CD8-positive, alpha-beta memory T cell (primary cell): ENCODE measurements around the gene CPZ. TPM values are rescaled to one million over a fixed set of nuclear protein-coding genes. Genes with fewer than 3 reads are reported as not detected.

ENCODE experiments used
- CTCF ChIA-PET: fragments of 350-600 bp; sonication (Branson Sonifier 250); formaldehyde crosslinking; loops from one replicate; lab custom pipeline; 2021; ENCODE audit warnings: antibody characterized with exemption; lab: Charles Lee
- POLR2A ChIA-PET: fragments of 350-600 bp; sonication (Branson Sonifier 250); formaldehyde crosslinking; loops from one replicate; lab custom pipeline; 2021; ENCODE audit warnings: antibody characterized with exemption; lab: Charles Lee
- DNase-seq, 5 donors: peaks; one replicate each; pipeline versions ENCODE4 v3.0.0 to v3.0.0-alpha.2; 2020 to 2022; ENCODE audit warnings: mixed read lengths in 1 of 5
- H3K27ac ChIP-seq: one replicate; pipeline ENCODE4 v1.7.0; 2013; ENCODE audit warnings: low read depth, mild to moderate bottlenecking, low read length, moderate library complexity
- H3K27me3 ChIP-seq: 2 replicates; pipeline ENCODE4 v1.7.0; 2013; ENCODE audit warnings: low read length, mild to moderate bottlenecking; ENCODE audit not compliant: insufficient read depth, poor library complexity, severe bottlenecking
- H3K36me3 ChIP-seq: 2 replicates; pipeline ENCODE4 v1.7.0; 2013; ENCODE audit warnings: mild to moderate bottlenecking, low read length, moderate library complexity; ENCODE audit not compliant: insufficient read depth
- H3K4me1 ChIP-seq: 2 replicates; pipeline ENCODE4 v1.7.0; 2013; ENCODE audit warnings: mild to moderate bottlenecking, low read length, moderate library complexity; ENCODE audit not compliant: insufficient read depth
- H3K4me3 ChIP-seq: 2 replicates; pipeline ENCODE4 v1.7.0; 2013; ENCODE audit warnings: mild to moderate bottlenecking, low read length
- H3K9me3 ChIP-seq: 2 replicates; pipeline ENCODE4 v1.7.0; 2013; ENCODE audit warnings: mild to moderate bottlenecking, low read length
- H3K27ac Mint-ChIP-seq, 8 donors: one replicate each; pipeline ENCODE4 v1.8.0; 2020 to 2021; ENCODE audit warnings: mixed read lengths in 8 of 8, mild to moderate bottlenecking in 6 of 8, inconsistent platforms in 3 of 8, moderate library complexity in 3 of 8
- H3K27me3 Mint-ChIP-seq, 2 donors: one replicate each; pipeline ENCODE4 v1.8.0; 2020 to 2021; ENCODE audit warnings: mixed read lengths in 2 of 2, mild to moderate bottlenecking in 1 of 2, moderate library complexity in 1 of 2
- H3K36me3 Mint-ChIP-seq, 3 donors: one replicate each; pipeline ENCODE4 v1.8.0; 2020 to 2021; ENCODE audit warnings: mixed read lengths in 3 of 3, inconsistent platforms in 1 of 3, mild to moderate bottlenecking in 1 of 3
- H3K4me1 Mint-ChIP-seq, 3 donors: one replicate each; pipeline ENCODE4 v1.8.0; 2020 to 2021; ENCODE audit warnings: mixed read lengths in 3 of 3, inconsistent platforms in 1 of 3, mild to moderate bottlenecking in 1 of 3
- H3K4me3 Mint-ChIP-seq, 7 donors: one replicate each; pipeline ENCODE4 v1.8.0; 2020 to 2021; ENCODE audit warnings: mixed read lengths in 7 of 7, mild to moderate bottlenecking in 6 of 7, moderate library complexity in 4 of 7, inconsistent platforms in 2 of 7
- H3K9me3 Mint-ChIP-seq, 5 donors: one replicate each; pipeline ENCODE4 v1.8.0; 2020 to 2022; ENCODE audit warnings: mixed read lengths in 5 of 5, mild to moderate bottlenecking in 3 of 5, moderate library complexity in 2 of 5, inconsistent platforms in 1 of 5
- polyA plus RNA-seq: library from polyadenylated mRNA; unstranded; fragments of 300-500 nt; fragmentation: Illumina TruSeq; gene quantifications from one replicate; pipeline ENCODE4 v1.2.3, GENCODE V29; 2021
- total RNA-seq, 2 experiments: library from RNA; stranded (reverse); gene quantifications; one replicate each; pipeline ENCODE4 v1.2.3, GENCODE V29; 2021

CPZ gene
- total and polyA plus RNA-seq, 3 experiments from 2014 or later = not detected

DNA sequence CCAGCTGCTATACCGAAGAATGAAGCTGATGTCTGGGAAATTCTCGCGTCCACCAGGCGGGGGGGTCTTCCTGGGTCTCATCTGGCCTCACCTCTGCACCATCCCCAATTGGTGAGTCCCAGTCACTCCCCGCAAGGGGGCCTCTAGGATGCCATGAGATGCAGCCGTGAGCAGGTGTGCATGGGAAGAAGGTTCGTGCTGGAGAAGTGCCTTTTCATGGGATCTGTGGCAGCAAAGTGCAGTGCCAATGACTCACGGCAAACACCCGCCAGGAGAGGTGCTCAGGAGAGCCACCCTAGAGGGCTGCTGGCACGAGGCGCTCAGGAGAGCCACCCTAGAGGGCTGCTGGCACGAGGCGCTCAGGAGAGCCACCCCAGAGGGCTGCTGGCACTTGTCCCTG is 55.1 kb downstream of the CPZ start:
- Histone ChIP-seq H3K9me3 (no peaks in the 10 kb centered on the region), H3K27me3 (no peaks in the 10 kb centered on the region), H3K4me3 (no peak overlapping the region), H3K27ac (no peak overlapping the region), H3K36me3 (no peaks in the 10 kb centered on the region), H3K4me1 (no peaks in the 10 kb centered on the region)
- Mint-ChIP-seq H3K36me3 (no peaks in the 10 kb centered on the region), H3K27ac (no peak overlapping the region), H3K4me1 (no peaks in the 10 kb centered on the region), H3K27me3 (peaks cover 0 to 2% of the 10 kb centered on the region in 2 donors), H3K9me3 (peaks cover 0 to 2% (median 0%) of the 10 kb centered on the region in 5 donors), H3K4me3 (no peak overlapping the region)
- ChIA-PET POLR2A (no interaction called here), CTCF (no interaction called here)
- no peak for DNase-seq

GRCh38 chr4:8648296-8648695 is 55.7 kb downstream of the CPZ start:
- CTCF ChIA-PET = no interaction called here

DNA sequence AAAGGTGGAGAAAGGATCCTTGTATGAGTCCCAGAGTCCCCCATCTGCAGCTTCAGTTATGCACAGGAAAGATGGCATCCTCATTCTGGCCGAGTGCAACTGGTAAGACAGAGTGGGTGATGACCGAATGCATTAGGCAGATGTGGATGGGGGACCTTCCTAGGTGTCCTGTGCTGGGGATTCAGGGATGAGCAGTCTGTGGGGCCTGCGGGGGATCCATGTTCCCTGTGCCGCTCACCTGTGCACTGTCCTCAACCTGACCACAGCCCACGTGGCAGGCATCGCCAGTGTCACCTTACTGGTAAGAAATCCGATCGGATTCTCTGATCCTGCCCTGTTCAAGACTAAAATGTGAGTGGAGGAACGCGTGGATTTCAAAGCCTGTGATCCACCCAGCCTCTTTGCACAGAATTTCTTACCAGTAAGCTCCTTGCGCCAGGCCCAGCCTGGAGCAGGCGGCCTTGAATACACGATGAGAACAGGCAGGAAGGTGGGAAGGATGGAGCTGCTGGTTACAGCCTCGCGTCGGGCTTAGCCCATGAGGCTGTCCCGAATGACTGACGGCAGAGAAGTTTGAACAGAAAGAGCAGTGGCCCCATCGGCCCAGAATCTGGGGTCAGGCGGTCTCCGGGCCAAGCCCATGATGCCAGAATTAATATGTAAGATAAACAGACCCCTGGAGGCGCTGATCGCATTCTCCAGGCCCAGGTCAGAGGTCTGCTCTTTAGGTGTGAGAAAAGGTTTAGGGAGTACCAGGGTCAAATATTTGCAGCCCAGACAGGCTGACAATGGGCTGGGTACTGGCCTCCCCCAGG is 56.5 kb downstream of the CPZ start:
- POLR2A ChIA-PET = no interaction called here
- Histone ChIP-seq H3K9me3 (no peaks in the 10 kb centered on the region), H3K27me3 (no peaks in the 10 kb centered on the region), H3K36me3 (no peaks in the 10 kb centered on the region), H3K4me3 (no peak overlapping the region), H3K27ac (no peak overlapping the region), H3K4me1 (no peaks in the 10 kb centered on the region)
- Mint-ChIP-seq H3K36me3 (no peaks in the 10 kb centered on the region), H3K9me3 (peaks cover 0 to 2% (median 0%) of the 10 kb centered on the region in 5 donors), H3K27me3 (peaks cover 0 to 2% of the 10 kb centered on the region in 2 donors), H3K27ac (no peak overlapping the region), H3K4me1 (no peaks in the 10 kb centered on the region), H3K4me3 (no peak overlapping the region)
- DNase-seq = no peak
- CTCF ChIA-PET = no interaction called here

More at GRCh38 chr4:8648296-8648695, 55.7 kb downstream of the CPZ start:
- no peak overlapping the region for H3K27ac Mint-ChIP-seq
- no peak for DNase-seq
- H3K9me3 Mint-ChIP-seq = peaks cover 0 to 2% (median 0%) of the 10 kb centered on the region in 5 donors
- POLR2A ChIA-PET = no interaction called here
- Histone ChIP-seq H3K4me3 (no peak overlapping the region), H3K9me3 (no peaks in the 10 kb centered on the region), H3K4me1 (no peaks in the 10 kb centered on the region), H3K27ac (no peak overlapping the region), H3K27me3 (no peaks in the 10 kb centered on the region), H3K36me3 (no peaks in the 10 kb centered on the region)
- H3K36me3 Mint-ChIP-seq = no peaks in the 10 kb centered on the region
- H3K4me1 Mint-ChIP-seq = no peaks in the 10 kb centered on the region
- H3K4me3 Mint-ChIP-seq = no peak overlapping the region
- peaks cover 0 to 2% of the 10 kb centered on the region in 2 donors for H3K27me3 Mint-ChIP-seq

- no peak for DNase-seq
- Mint-ChIP-seq H3K9me3 (peaks cover 0 to 2% (median 0%) of the 10 kb centered on the region in 5 donors), H3K36me3 (no peaks in the 10 kb centered on the region), H3K4me3 (no peak overlapping the region), H3K27me3 (peaks cover 0 to 2% of the 10 kb centered on the region in 2 donors), H3K4me1 (no peaks in the 10 kb centered on the region), H3K27ac (peak overlapping the region in 1 of 8 donors; percentile 35)
- Histone ChIP-seq H3K4me3 (no peak overlapping the region), H3K36me3 (no peaks in the 10 kb centered on the region), H3K27me3 (no peaks in the 10 kb centered on the region), H3K9me3 (no peaks in the 10 kb centered on the region), H3K27ac (no peak overlapping the region), H3K4me1 (no peaks in the 10 kb centered on the region)
- ChIA-PET CTCF (no interaction called here), POLR2A (no interaction called here)
Observed at GRCh38 chr4:8649631-8650361, 57.2 kb downstream of the CPZ start.

DNA sequence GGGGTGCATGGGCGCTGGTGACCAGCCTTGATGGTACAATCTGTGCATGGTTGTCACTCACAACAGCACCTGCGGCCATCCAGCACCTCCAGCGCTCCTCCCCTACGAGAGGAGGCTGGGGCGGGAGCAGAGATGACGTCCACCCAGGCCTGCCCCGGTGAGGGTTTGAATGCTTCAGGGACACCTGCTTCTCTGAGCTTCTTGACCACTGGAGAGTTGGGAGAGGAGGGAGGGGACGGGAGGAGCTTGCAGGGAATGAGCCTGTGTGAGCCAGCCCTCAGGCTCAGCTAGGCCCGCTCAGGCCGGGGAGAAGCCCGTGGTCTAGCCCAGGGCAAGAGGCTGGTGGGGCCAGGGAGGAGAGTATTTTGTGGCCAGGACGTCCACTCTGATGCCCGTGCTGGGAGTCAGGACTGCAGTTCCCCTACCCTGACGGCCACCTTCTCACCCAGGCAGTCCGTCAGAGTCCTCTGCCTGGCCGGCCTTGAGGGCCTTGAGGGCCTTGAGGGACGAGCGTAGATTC is 59.2 kb downstream of the CPZ start:
- Mint-ChIP-seq H3K9me3 (peaks cover 0 to 5% (median 3%) of the 10 kb centered on the region in 5 donors), H3K27me3 (peaks cover 0 to 2% of the 10 kb centered on the region in 2 donors), H3K27ac (no peak overlapping the region), H3K4me1 (no peaks in the 10 kb centered on the region), H3K36me3 (no peaks in the 10 kb centered on the region), H3K4me3 (no peak overlapping the region)
- Histone ChIP-seq H3K4me3 (no peak overlapping the region), H3K4me1 (no peaks in the 10 kb centered on the region), H3K27me3 (no peaks in the 10 kb centered on the region), H3K9me3 (no peaks in the 10 kb centered on the region), H3K36me3 (no peaks in the 10 kb centered on the region), H3K27ac (no peak overlapping the region)
- ChIA-PET POLR2A (no interaction called here), CTCF (no interaction called here)
- DNase-seq = no peak

DNA sequence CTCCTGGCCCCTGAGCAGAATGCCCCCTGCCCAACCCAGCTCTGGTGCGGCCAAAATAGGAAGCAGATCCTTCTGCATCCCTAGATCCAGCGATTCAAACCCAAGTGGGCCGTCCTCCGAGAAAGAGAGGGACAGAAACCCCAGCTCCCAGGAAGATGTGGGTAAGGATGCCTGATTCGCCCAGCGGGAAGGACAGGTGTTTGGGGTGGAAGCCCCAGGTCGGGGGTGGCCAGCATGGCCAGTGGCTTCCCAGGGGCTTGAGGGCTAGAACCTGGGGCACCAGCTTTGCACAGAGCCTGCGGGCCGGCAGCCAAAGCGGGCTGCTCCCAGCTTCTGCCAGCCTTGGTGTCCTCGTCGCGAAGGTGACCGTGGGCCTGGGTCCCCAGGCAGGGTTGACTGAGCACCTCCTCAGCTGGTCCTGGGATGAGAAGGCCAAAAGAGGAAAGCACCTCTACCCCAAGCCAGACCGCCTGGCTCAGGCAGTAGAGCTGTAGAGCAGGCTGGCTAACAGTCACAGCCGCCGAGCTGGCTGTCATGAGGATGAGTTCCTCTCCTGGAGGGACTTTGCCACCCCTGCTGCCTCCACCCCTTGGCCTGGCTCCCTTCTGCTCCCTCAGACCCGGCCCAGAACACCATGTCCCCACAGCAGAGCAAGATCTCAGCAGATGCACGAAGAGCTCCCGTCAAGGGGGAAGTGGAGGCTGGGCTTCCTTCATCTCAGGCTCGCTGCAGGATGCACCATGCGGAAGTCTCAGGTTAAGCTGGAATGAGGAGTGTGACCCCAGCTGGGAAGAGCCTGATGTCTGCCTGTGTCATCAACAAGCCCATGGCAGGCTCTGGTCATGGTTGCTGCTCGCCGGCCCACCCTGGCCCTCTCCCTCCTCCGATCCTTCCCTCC is 59.9 kb downstream of the CPZ start:
- H3K27ac ChIP-seq = no peak overlapping the region
- CTCF ChIA-PET = no interaction called here
- no peaks in the 10 kb centered on the region for H3K27me3 Mint-ChIP-seq
- no peaks in the 10 kb centered on the region for H3K4me1 ChIP-seq
- POLR2A ChIA-PET = no interaction called here
- no peak for DNase-seq
- H3K9me3 ChIP-seq = no peaks in the 10 kb centered on the region
- H3K27me3 ChIP-seq = no peaks in the 10 kb centered on the region
- no peaks in the 10 kb centered on the region for H3K36me3 ChIP-seq
- no peaks in the 10 kb centered on the region for H3K4me1 Mint-ChIP-seq
- no peak overlapping the region for H3K27ac Mint-ChIP-seq
- H3K9me3 Mint-ChIP-seq = peaks cover 0 to 5% (median 3%) of the 10 kb centered on the region in 5 donors
- no peak overlapping the region for H3K4me3 Mint-ChIP-seq
- no peaks in the 10 kb centered on the region for H3K36me3 Mint-ChIP-seq
- H3K4me3 ChIP-seq = no peak overlapping the region

DNA sequence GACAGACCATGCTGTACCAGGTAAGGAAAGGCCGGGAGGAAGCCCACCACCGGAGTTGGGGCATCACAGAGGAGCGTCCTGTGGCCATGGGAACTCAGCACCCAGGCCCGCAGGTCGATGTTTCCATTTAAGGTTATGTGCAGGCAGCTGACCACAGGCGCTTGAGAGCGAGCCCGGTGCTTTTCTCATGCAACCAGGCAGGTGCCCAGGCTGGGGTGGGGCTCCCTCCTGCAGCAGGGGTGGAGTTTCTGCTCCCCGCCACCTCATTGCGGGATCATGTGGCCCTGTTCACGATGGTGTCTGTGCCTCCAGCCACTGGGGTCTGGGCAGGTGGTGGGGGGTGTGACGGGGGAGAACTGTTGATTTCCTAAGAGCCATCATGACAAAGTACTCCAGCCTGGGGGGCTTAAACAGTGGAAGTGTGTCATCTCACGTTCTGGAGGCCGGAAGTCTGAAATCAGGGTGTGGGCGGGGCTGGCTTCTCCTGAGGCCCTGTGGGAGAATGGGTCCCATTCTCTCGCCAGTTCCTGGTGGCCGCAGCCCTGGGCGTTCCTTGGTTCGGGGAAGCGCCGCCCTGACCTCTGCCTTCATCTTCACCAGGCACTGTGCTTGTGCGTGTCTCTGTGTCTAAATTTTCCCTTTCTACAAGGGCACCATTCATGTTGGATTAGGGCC is 60.9 kb downstream of the CPZ start:
- Histone ChIP-seq H3K4me1 (no peaks in the 10 kb centered on the region), H3K36me3 (no peaks in the 10 kb centered on the region), H3K27me3 (no peaks in the 10 kb centered on the region), H3K9me3 (no peaks in the 10 kb centered on the region), H3K27ac (no peak overlapping the region), H3K4me3 (no peak overlapping the region)
- no peak for DNase-seq
- Mint-ChIP-seq H3K4me1 (no peaks in the 10 kb centered on the region), H3K4me3 (no peak overlapping the region), H3K36me3 (no peaks in the 10 kb centered on the region), H3K27me3 (peaks cover 5 to 9% of the 10 kb centered on the region in 2 donors), H3K9me3 (peaks cover 0 to 5% (median 4%) of the 10 kb centered on the region in 5 donors), H3K27ac (no peak overlapping the region)
- ChIA-PET POLR2A (no interaction called here), CTCF (no interaction called here)
